ENCODE data around the gene TRHDE.

DNA sequence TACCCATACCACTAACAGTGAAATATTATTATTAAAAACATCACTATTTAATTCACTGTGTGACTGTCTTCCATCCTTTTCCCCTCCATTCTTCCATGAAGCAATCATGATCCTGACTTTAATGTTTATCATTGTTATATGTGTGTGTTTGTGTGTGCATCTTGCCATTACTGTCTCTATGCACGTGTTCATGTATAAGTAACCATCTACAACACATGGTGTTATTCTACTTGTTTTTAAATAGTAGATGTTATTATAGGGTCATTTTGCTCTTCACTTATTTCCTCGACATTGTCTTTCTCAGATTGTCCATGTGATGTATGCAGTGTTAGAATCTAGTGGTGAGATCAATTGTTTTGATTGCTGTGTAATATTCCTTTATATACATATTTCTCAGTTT, 195.8 kb downstream of the TRHDE start:
- TF ChIP-seq, protein P1, sequence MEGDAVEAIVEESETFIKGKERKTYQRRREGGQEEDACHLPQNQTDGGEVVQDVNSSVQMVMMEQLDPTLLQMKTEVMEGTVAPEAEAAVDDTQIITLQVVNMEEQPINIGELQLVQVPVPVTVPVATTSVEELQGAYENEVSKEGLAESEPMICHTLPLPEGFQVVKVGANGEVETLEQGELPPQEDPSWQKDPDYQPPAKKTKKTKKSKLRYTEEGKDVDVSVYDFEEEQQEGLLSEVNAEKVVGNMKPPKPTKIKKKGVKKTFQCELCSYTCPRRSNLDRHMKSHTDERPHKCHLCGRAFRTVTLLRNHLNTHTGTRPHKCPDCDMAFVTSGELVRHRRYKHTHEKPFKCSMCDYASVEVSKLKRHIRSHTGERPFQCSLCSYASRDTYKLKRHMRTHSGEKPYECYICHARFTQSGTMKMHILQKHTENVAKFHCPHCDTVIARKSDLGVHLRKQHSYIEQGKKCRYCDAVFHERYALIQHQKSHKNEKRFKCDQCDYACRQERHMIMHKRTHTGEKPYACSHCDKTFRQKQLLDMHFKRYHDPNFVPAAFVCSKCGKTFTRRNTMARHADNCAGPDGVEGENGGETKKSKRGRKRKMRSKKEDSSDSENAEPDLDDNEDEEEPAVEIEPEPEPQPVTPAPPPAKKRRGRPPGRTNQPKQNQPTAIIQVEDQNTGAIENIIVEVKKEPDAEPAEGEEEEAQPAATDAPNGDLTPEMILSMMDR (IDR thresholded peaks at IDR 0.05), result no peak
- TF ChIP-seq POLR2A (IDR thresholded peaks at IDR 0.05), result no peak
